GM18508 (cell line): ENCODE data around the gene CD4.

Experiments used
- ATAC-seq: cut with Tn5 transposase; IDR thresholded peaks from one replicate; pipeline ENCODE4 v1.9.1; 2021; ENCODE audit warnings: moderate number of reproducible peaks; ENCODE audit not compliant: insufficient read depth, unreplicated experiment

Gene CD4

GRCh38 chr12:6775185-6776174, 13.8 kb upstream of the CD4 start:
- ATAC-seq, result no peak

GRCh38 chr12:6777386-6777785, 11.9 kb upstream of the CD4 start:
- no peak for ATAC-seq

GRCh38 chr12:6778217-6778573, 11.1 kb upstream of the CD4 start:
- ATAC-seq, result no peak

- no peak for ATAC-seq
These were observed 10.5 kb upstream of the CD4 start for GRCh38 chr12:6778574-6779550.

- no peak for ATAC-seq
These were observed 9.5 kb upstream of the CD4 start for GRCh38 chr12:6779708-6780432.

GRCh38 chr12:6780573-6780972, 8.8 kb upstream of the CD4 start:
- no peak for ATAC-seq

GRCh38 chr12:6782119-6782518, 7.2 kb upstream of the CD4 start:
- ATAC-seq, result no peak

GRCh38 chr12:6782850-6783566, 6.3 kb upstream of the CD4 start:
- no peak for ATAC-seq

GRCh38 chr12:6783828-6784227, 5.5 kb upstream of the CD4 start:
- no peak for ATAC-seq

- ATAC-seq, result no peak
These were observed 5.0 kb upstream of the CD4 start for GRCh38 chr12:6784296-6784695.

GRCh38 chr12:6784761-6785160, 4.6 kb upstream of the CD4 start:
- no peak for ATAC-seq

- ATAC-seq, result no peak
These were observed 2.8 kb upstream of the CD4 start for GRCh38 chr12:6786416-6787094.

- ATAC-seq, result no peak
These were observed 2.0 kb upstream of the CD4 start for GRCh38 chr12:6787309-6787708.

GRCh38 chr12:6790496-6791150, 1.3 kb downstream of the CD4 start:
- no peak for ATAC-seq

- no peak for ATAC-seq
These were observed 2.7 kb downstream of the CD4 start for GRCh38 chr12:6791931-6792520.

GRCh38 chr12:6792522-6793201, 3.3 kb downstream of the CD4 start:
- ATAC-seq, result no peak

- no peak for ATAC-seq
These were observed 5.8 kb downstream of the CD4 start for GRCh38 chr12:6795088-6795487.

- no peak for ATAC-seq
These were observed 7.2 kb downstream of the CD4 start for GRCh38 chr12:6796576-6796975.
